GM12878 (cell line): Measurements from ENCODE around the gene EP400. TPM values are rescaled to one million over a fixed set of nuclear protein-coding genes. Genes with fewer than 3 reads are reported as not detected.

ENCODE experiments used
- ATAC-seq: fragments of 200-7000 bp; cut with Tn5 transposase; 3 replicates; pipeline ENCODE4 v1.9.1; 2020; ENCODE audit warnings: mild to moderate bottlenecking, moderate library complexity
- BruUV-seq: library from RNA; stranded (reverse); fragments of 400-500 nt; replicated peaks from 2 replicates; lab custom pipeline; 2021; lab: Mats Ljungman, UMichigan
- CTCF ChIA-PET: fragments of 300-600 bp; sonication (Branson Sonifier 250); formaldehyde crosslinking; extraction: SDS; loops from one replicate; lab custom pipeline; 2021; ENCODE audit warnings: inconsistent platforms; lab: Yijun Ruan, JAX
- POLR2A ChIA-PET: fragments of 350-600 bp; formaldehyde crosslinking; extraction: SDS; loops from one replicate; lab custom pipeline; 2021; ENCODE audit warnings: inconsistent platforms; lab: Charles Lee
- RAD21 ChIA-PET: fragments of 300-600 bp; sonication (Branson Sonifier 250); formaldehyde crosslinking; loops from one replicate; lab custom pipeline; 2023; ENCODE audit warnings: antibody characterized with exemption; ENCODE audit not compliant: unreplicated experiment; lab: Charles Lee
- SMC1A ChIA-PET: fragments of 300-600 bp; sonication (Branson Sonifier 250); formaldehyde crosslinking; loops from one replicate; lab custom pipeline; 2023; ENCODE audit not compliant: unreplicated experiment, uncharacterized antibody; lab: Charles Lee
- DNase-seq: peaks from one replicate; pipeline ENCODE4 v3.0.0-alpha.2; 2011; ENCODE audit warnings: low read depth, low spot score
- FAIRE-seq: peaks from 3 replicates; lab custom pipeline; 2011; peaks lifted over from hg19 to GRCh38; lab: Jason Lieb, UNC
- H2AFZ ChIP-seq: 2 replicates; pipeline ENCODE4 v1.6.0; 2011; ENCODE audit warnings: low read depth, low read length, control low read depth; ENCODE audit not compliant: control insufficient read depth
- H3K27ac ChIP-seq: 2 replicates; pipeline ENCODE4 v1.5.1; 2011; ENCODE audit warnings: control low read depth; ENCODE audit not compliant: control insufficient read depth, insufficient read depth
- H3K27me3 ChIP-seq, 2 experiments: replicated peaks in 1 of 2; 2 replicates each; pipeline versions ENCODE4 v1.6.0 to v1.6.1; 2011; ENCODE audit warnings: low read length in 1 of 2; ENCODE audit not compliant: control insufficient read depth in 2 of 2, insufficient read depth in 2 of 2
- H3K36me3 ChIP-seq, 2 experiments: 2 replicates each; pipeline ENCODE4 v1.5.1; 2011; ENCODE audit warnings: low read length in 1 of 2; ENCODE audit not compliant: control insufficient read depth in 2 of 2, insufficient read depth in 2 of 2
- H3K4me1 ChIP-seq: 2 replicates; pipeline ENCODE4 v1.6.1; 2011; ENCODE audit warnings: mild to moderate bottlenecking, low read length, moderate library complexity, mixed read lengths; ENCODE audit not compliant: control insufficient read depth, insufficient read depth
- H3K4me2 ChIP-seq: 2 replicates; pipeline ENCODE4 v1.6.0; 2011; ENCODE audit warnings: control low read depth; ENCODE audit not compliant: control insufficient read depth, insufficient read depth
- H3K4me3 ChIP-seq: fragments of 200-600 bp; sonication (generic); 2 replicates; pipeline ENCODE4 v1.5.1; 2016
- H3K79me2 ChIP-seq: 2 replicates; pipeline ENCODE4 v1.6.0; 2011; ENCODE audit warnings: low read length; ENCODE audit not compliant: control insufficient read depth, insufficient read depth
- H3K9ac ChIP-seq: 2 replicates; pipeline ENCODE4 v1.8.0; 2011; ENCODE audit warnings: low read length, control low read depth, mixed read lengths; ENCODE audit not compliant: control insufficient read depth, insufficient read depth
- H3K9me3 ChIP-seq: replicated peaks from 3 replicates; pipeline ENCODE4 v1.5.1; 2011; ENCODE audit warnings: mild to moderate bottlenecking, low read length; ENCODE audit not compliant: control insufficient read depth, insufficient read depth
- H4K20me1 ChIP-seq: 2 replicates; pipeline ENCODE4 v1.6.0; 2011; ENCODE audit not compliant: control insufficient read depth, insufficient read depth
- EGR1 ChIP-seq, 2 experiments: IDR thresholded peaks; 1 replicate in 1 of 2; 2 replicates in 1 of 2; pipeline ENCODE4 v1.6.1; 2011 to 2012; ENCODE audit warnings: low read depth in 2 of 2, low read length in 2 of 2, borderline replicate concordance in 1 of 2, mild to moderate bottlenecking in 1 of 2, moderate library complexity in 1 of 2
- ELK1 ChIP-seq: IDR thresholded peaks from 2 replicates; pipeline ENCODE4 v1.6.1; 2012; ENCODE audit warnings: low read depth, low read length, improper control_type of control experiment
- FOXK2 ChIP-seq: fragments of 450-650 bp; IDR thresholded peaks from 2 replicates; pipeline ENCODE4 v1.6.1; 2017; ENCODE audit warnings: mild to moderate bottlenecking, moderate library complexity
- FOXM1 ChIP-seq: IDR thresholded peaks from 2 replicates; pipeline ENCODE4 v1.6.1; 2012; ENCODE audit warnings: low read depth, mild to moderate bottlenecking, inconsistent platforms, low read length, moderate library complexity
- MAX ChIP-seq: IDR thresholded peaks from 2 replicates; pipeline ENCODE4 v1.6.1; 2012; ENCODE audit warnings: low read depth, low read length, improper control_type of control experiment
- MEF2A ChIP-seq: IDR thresholded peaks from 2 replicates; pipeline ENCODE4 v1.6.1; 2011; ENCODE audit warnings: low read depth, mild to moderate bottlenecking, low read length, moderate library complexity; ENCODE audit not compliant: insufficient read depth
- NR2C2 ChIP-seq: IDR thresholded peaks from 2 replicates; pipeline ENCODE4 v1.6.1; 2011; ENCODE audit warnings: borderline replicate concordance, low read depth; ENCODE audit not compliant: control insufficient read depth, insufficient read length
- RAD51 ChIP-seq: fragments of 450-650 bp; IDR thresholded peaks from 2 replicates; pipeline ENCODE4 v1.6.1; 2016; ENCODE audit warnings: moderate library complexity, mild to moderate bottlenecking, inconsistent platforms
- RCOR1 ChIP-seq: conservative IDR thresholded peaks from 2 replicates; pipeline ENCODE4 v1.6.1; 2012; ENCODE audit warnings: low read depth, low read length, improper control_type of control experiment
- RELA ChIP-seq: fragments of 450-650 bp; IDR thresholded peaks from 2 replicates; pipeline ENCODE4 v1.8.0; 2014; ENCODE audit warnings: borderline replicate concordance; ENCODE audit not compliant: partially characterized antibody
- SMC3 ChIP-seq: IDR thresholded peaks from 2 replicates; pipeline ENCODE4 v1.6.1; 2011; ENCODE audit warnings: low read length, improper control_type of control experiment, borderline replicate concordance
- TAF1 ChIP-seq: IDR thresholded peaks from 2 replicates; pipeline ENCODE4 v1.6.1; 2011; ENCODE audit warnings: mild to moderate bottlenecking, low read depth, low read length, borderline replicate concordance
- TCF3 ChIP-seq: IDR thresholded peaks from 2 replicates; pipeline ENCODE4 v1.6.1; 2012; ENCODE audit warnings: low read depth, mild to moderate bottlenecking, low read length, borderline replicate concordance; ENCODE audit not compliant: insufficient read depth
- USF2 ChIP-seq: IDR thresholded peaks from 2 replicates; pipeline ENCODE4 v1.6.1; 2011; ENCODE audit warnings: low read depth, low read length, improper control_type of control experiment, borderline replicate concordance
- WRNIP1 ChIP-seq: IDR thresholded peaks from 2 replicates; pipeline ENCODE4 v1.6.1; 2011; ENCODE audit warnings: low read depth, low read length, improper control_type of control experiment, borderline replicate concordance
- YBX1 ChIP-seq: fragments of 450-650 bp; IDR thresholded peaks from 2 replicates; pipeline ENCODE4 v1.6.1; 2016; ENCODE audit warnings: antibody characterized with exemption
- ZBTB40 ChIP-seq: fragments of 450-650 bp; IDR thresholded peaks from 2 replicates; pipeline ENCODE4 v1.6.1; 2016; ENCODE audit warnings: mild to moderate bottlenecking, moderate library complexity, borderline replicate concordance
- ZNF24 ChIP-seq: fragments of 450-650 bp; IDR thresholded peaks from 2 replicates; pipeline ENCODE4 v1.6.1; 2017; ENCODE audit warnings: antibody characterized with exemption, mild to moderate bottlenecking
- WGBS: methylation state at CpG from one replicate; pipeline ENCODE4 v1.1.6; 2016; ENCODE audit warnings: low lambda C conversion rate; ENCODE audit not compliant: insufficient replicate concordance, insufficient coverage; ENCODE audit errors: missing lambda C conversion rate; 5-methylcytosine and 5-hydroxymethylcytosine counted together
- in situ Hi-C: fragments of 300-500 bp; cut with MboI; formaldehyde crosslinking; loops from 9 replicates; pipeline ENCODE4 v1.14.3; 2018; ENCODE audit warnings: mixed read lengths
- intact Hi-C: fragments of 100-400 bp; cut with micrococcal nuclease; formaldehyde crosslinking; loops from one replicate; pipeline ENCODE4 v1.14.2; 2022; ENCODE audit not compliant: unreplicated experiment
- polyA plus RNA-seq, 11 experiments: library from polyadenylated mRNA; depleted of rRNA in 4 of 11; unstranded in 6 of 11; stranded (reverse) in 5 of 11; fragments of >200 nt; fragmentation: Nextera tagmentation in 4 of 11; fragmentation: Illumina TruSeq in 1 of 11; extraction: Ambion mirVana in 4 of 11; extraction: Trizol in 1 of 11; gene quantifications; 1 replicate in 1 of 11; 2 replicates in 10 of 11; pipeline versions ENCODE4 v1.2.1 to v1.2.3, GENCODE V29; 2011 to 2016; ENCODE audit warnings: inconsistent platforms in 2 of 11, missing spikeins in 2 of 11, low read depth in 1 of 11
- total RNA-seq, 4 experiments: library from RNA; depleted of rRNA in 3 of 4; stranded (reverse); fragments of >200 nt in 3 of 4; fragmentation: Illumina TruSeq in 1 of 4; extraction: Trizol in 1 of 4; gene quantifications; 2 replicates each; pipeline versions ENCODE4 v1.2.1 to v1.2.3, GENCODE V29; 2013 to 2021

The EP400 gene
- total and polyA plus RNA-seq, 10 of the 15 experiments (the other 5 are each of a cell fraction or from before 2014, with no cell fraction given): 3.8 to 44.2 (median 8.4) TPM

- no peaks in the 10 kb centered on the region for H3K79me2 ChIP-seq
- H2AFZ ChIP-seq: no peak overlapping the region
- in situ Hi-C loops: no loop called here
- intact Hi-C loops: no loop called here
- FAIRE-seq (no peak), DNase-seq (no peak), ATAC-seq (no peak)
- no peak overlapping the region for H3K4me2 ChIP-seq
- CTCF ChIA-PET: no interaction called here
- H3K9me3 ChIP-seq: no peaks in the 10 kb centered on the region
- no peaks in the 10 kb centered on the region for H3K4me1 ChIP-seq
- BruUV-seq: no TSS peak
- H3K27me3 ChIP-seq: no peaks in the 10 kb centered on the region
- no peaks in the 10 kb centered on the region; a peak in 3 of 4 replicates for H3K36me3 ChIP-seq
- SMC1A ChIA-PET: no interaction called here
- WGBS: 86% methylated on average over 17 of the region's 17 CpGs
- no peak overlapping the region for H3K4me3 ChIP-seq
- H3K27ac ChIP-seq: no peak overlapping the region
- no peaks in the 10 kb centered on the region for H4K20me1 ChIP-seq
- RAD21 ChIA-PET: no interaction called here
- no peak overlapping the region for H3K9ac ChIP-seq
- POLR2A ChIA-PET: no interaction called here
- TF ChIP-seq USF2 (no peak), RELA (no peak), NR2C2 (no peak), TCF3 (no peak), RCOR1 (no peak), TAF1 (no peak), ZBTB40 (no peak), WRNIP1 (no peak), FOXM1 (no peak), RAD51 (no peak), MEF2A (no peak), EGR1 (IDR thresholded peaks at IDR 0.05; ENCODE audit: borderline replicate concordance in 1 of 2, low read depth in 2 of 2, low read length in 2 of 2) (no peak), SMC3 (no peak), ELK1 (no peak), YBX1 (no peak), MAX (no peak), FOXK2 (no peak), ZNF24 (no peak)
These were observed 38.6 kb upstream of the EP400 start for GRCh38 chr12:131911028-131911650.
